Measurements from ENCODE around the gene FOXA1.
"Not testable (repeated sequence)": the region's sequence is repeated elsewhere in the genome, so short reads cannot be mapped to it uniquely, and the experiment has no call there.

The FOXA1 gene

DNA sequence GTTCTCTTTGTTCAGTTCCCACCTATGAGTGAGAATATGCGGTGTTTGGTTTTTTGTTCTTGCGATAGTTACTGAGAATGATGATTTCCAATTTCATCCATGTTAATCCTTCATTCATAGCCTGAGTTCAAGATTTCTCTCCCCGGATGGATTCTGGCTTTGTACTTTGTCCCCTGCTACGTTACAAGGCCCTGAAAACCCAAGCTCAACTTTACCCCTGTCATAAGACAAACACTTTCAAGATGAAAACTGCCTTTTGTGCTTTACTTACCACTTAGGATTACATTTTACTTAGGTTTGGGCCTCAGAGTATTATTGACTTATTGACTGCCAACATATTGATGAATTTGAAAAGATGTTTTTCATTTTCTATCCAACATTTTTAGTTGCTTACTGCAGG, 36.3 kb downstream of the FOXA1 start:
- DNase-seq (ENCODE audit: low read depth in 2 of 3, low spot score in 1 of 3), result no peak

GRCh38 chr14:37555596-37555995, 39.5 kb downstream of the FOXA1 start:
- not testable (repeated sequence) for DNase-seq (ENCODE audit: low read depth in 2 of 3, low spot score in 1 of 3)

DNA sequence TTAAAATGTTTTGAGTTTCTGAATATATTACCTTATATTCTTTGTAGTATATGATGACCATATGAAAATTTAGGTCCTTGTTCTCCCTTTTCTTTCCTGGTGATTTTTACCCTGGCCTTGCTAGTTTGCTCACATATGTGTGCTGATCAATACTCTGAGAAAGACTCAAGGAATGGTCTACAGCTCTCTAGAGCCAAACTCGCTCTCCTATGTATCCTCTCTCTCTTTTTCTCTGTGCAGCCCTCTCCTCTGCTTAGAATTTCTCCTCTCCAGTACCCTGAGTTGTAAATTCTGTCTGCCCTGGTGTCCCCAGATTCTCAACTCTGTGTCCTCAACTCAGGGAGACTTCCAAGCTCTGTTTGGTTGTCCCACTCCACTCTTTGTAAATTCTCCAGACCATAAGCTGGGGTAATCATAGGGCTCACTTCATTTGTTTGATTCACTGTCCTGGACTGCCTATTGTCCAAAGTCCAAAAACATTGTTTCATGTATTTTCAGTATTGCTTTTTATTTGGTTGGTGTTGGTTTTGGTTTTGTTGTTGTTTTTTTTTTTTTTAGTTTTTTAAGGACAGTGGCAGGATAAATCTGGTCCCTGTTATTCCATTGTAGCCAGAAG, 41.0 kb downstream of the FOXA1 start:
- DNase-seq (ENCODE audit: low read depth in 2 of 3, low spot score in 1 of 3), result no peak

- DNase-seq (ENCODE audit: low read depth in 2 of 3, low spot score in 1 of 3), result no peak
Measured at GRCh38 chr14:37551119-37551518, 43.9 kb downstream of the FOXA1 start.

DNA sequence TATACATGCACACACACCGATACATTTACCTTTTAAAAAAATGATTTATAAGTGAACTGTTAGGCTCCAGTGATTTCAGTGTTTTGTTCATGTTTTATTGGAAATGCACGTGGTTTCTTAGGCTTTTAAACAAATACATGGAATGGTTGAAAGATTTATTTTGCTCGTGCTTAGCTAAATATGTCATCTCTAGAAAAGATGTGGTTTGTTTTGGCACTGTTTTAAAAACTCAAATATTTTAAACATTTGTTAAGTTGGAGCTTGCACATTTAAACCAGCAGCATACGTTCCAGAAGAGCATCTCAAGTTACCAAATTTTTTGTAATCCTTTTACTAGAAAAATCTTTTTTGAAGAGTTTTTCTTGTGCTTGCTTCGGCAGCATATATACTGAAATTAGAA, 44.5 kb downstream of the FOXA1 start:
- DNase-seq (ENCODE audit: low read depth in 2 of 3, low spot score in 1 of 3), result no peak

DNA sequence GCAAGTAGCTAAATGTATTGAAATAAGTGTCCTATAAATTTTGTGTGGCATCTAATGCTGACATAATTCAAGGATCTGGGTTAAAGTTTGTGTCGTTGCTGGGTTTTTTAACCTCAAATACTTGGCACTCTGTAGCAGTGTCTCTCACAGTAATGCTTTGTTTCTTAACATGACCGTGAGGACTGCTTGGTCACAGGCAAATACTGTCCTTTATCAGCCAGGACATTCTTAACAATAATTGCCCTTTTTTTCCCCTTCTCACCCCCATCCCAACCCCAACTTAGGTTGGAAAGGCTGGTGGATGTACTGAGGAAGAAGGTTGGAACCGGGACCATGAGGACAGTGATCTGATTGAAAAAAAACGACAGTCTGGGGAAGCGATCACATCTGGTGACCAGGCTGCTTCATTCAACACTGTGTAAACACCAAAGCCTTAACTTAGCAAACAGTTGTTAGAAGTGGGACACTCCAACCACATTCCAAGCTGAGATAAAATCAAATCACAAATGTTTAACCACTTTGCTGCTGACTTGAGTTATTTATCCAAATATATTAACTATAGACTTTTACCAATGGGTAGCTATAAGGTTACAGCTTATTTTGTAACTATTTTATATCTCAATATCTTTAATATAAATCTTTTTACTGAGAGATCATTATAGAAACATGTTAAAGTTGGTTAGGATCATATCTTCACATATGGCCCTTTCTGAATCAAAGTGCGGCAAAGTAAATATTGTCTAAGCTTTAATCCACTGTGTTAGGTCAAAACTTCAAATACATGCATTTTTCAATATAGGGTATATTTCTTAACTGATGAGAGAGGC, 48.2 kb downstream of the FOXA1 start:
- DNase-seq (ENCODE audit: low read depth in 2 of 3, low spot score in 1 of 3), result no peak

GRCh38 chr14:37545174-37545573, 49.9 kb downstream of the FOXA1 start:
- no peak for DNase-seq (ENCODE audit: low read depth in 2 of 3, low spot score in 1 of 3)

DNA sequence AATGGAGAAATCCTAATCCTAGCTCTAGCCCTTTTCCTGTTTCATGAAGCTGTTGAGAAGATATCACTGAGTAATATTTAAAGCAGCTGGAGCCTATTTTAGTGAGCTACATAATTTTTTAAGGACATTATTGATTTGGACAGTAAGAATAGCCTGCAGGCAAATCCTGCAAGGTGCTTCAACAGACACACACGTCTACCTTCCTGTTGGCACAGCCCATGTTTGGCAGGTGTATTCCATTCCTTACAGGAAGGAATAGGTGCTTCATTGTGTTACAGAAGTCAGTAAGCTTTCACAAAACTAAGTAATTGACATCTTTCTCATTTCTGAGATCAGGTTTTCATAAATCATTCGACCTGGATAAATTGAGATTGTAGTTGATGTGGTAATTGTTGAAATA, 50.6 kb downstream of the FOXA1 start:
- no peak for DNase-seq (ENCODE audit: low read depth in 2 of 3, low spot score in 1 of 3)

DNA sequence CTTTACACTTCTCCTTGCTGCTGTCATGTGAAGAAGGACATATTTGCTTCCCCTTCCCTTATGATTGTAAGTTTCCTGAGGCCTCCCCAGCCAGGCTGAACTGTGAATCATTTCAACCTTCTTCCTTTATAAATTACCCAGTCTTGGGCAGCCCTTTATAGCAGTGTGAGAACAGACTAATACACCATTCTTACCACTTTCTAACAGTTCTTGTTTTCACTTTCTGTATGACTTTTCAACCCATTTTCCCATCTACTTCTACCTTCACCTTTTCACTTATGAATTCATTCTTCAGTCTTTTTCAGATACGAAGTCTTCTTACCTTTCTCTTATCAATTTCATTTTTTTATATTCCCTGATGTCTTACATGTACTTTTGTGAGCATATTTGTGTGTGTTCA, 55.1 kb downstream of the FOXA1 start:
- no peak for DNase-seq (ENCODE audit: low read depth in 2 of 3, low spot score in 1 of 3)
